CD4-positive, CD25-positive, alpha-beta regulatory T cell (primary cell): ENCODE results near the gene KCNQ1. TPM values are rescaled to one million over a fixed set of nuclear protein-coding genes. Genes with fewer than 3 reads are reported as not detected.

Experiments used
- ATAC-seq, 2 donors: fragments of 150-1000 bp; cut with Tn5 transposase; one replicate each; pipeline ENCODE4 v1.10.0; 2021; ENCODE audit warnings: low read depth in 2 of 2, moderate number of reproducible peaks in 2 of 2, moderate library complexity in 1 of 2
- DNase-seq, 3 donors: peaks; one replicate each; pipeline versions ENCODE4 v3.0.0 to v3.0.0-alpha.2; 2012 to 2022; ENCODE audit warnings: mixed read lengths in 1 of 3
- H3K27ac ChIP-seq: one replicate; pipeline ENCODE4 v1.7.0; 2013; ENCODE audit warnings: mild to moderate bottlenecking, low read length; ENCODE audit not compliant: insufficient read depth, poor library complexity, severe bottlenecking
- H3K27me3 ChIP-seq: one replicate; pipeline ENCODE4 v1.7.0; 2013; ENCODE audit warnings: low read length; ENCODE audit not compliant: control insufficient read depth, insufficient read depth
- H3K36me3 ChIP-seq: one replicate; pipeline ENCODE4 v1.7.0; 2013; ENCODE audit warnings: mild to moderate bottlenecking, low read length, moderate library complexity; ENCODE audit not compliant: control insufficient read depth, insufficient read depth
- H3K4me1 ChIP-seq: 2 replicates; pipeline ENCODE4 v1.7.0; 2013; ENCODE audit warnings: mild to moderate bottlenecking, low read length; ENCODE audit not compliant: insufficient read depth, control insufficient read depth, poor library complexity, severe bottlenecking
- H3K4me3 ChIP-seq: one replicate; pipeline ENCODE4 v1.7.0; 2013; ENCODE audit warnings: low read depth, mild to moderate bottlenecking, low read length, moderate library complexity
- H3K9me3 ChIP-seq, 2 experiments: 1 replicate in 1 of 2; 2 replicates in 1 of 2; pipeline ENCODE4 v1.7.0; 2013; ENCODE audit warnings: low read length in 2 of 2, mild to moderate bottlenecking in 1 of 2, moderate library complexity in 1 of 2; ENCODE audit not compliant: control insufficient read depth in 2 of 2
- H3K27ac Mint-ChIP-seq, 3 donors: one replicate each; pipeline ENCODE4 v1.8.0; 2020 to 2022; ENCODE audit warnings: mild to moderate bottlenecking in 3 of 3, mixed read lengths in 3 of 3, moderate library complexity in 2 of 3
- H3K27me3 Mint-ChIP-seq: one replicate; pipeline ENCODE4 v1.8.0; 2022; ENCODE audit warnings: mild to moderate bottlenecking, mixed read lengths
- H3K36me3 Mint-ChIP-seq: one replicate; pipeline ENCODE4 v1.8.0; 2020; ENCODE audit warnings: mixed read lengths
- H3K4me1 Mint-ChIP-seq, 4 donors: one replicate each; pipeline ENCODE4 v1.8.0; 2020 to 2022; ENCODE audit warnings: mixed read lengths in 4 of 4, mild to moderate bottlenecking in 1 of 4
- H3K4me3 Mint-ChIP-seq, 4 donors: one replicate each; pipeline ENCODE4 v1.8.0; 2020 to 2022; ENCODE audit warnings: mild to moderate bottlenecking in 4 of 4, mixed read lengths in 4 of 4, moderate library complexity in 3 of 4
- H3K9me3 Mint-ChIP-seq, 7 donors: one replicate each; pipeline ENCODE4 v1.8.0; 2020 to 2022; ENCODE audit warnings: mixed read lengths in 7 of 7, mild to moderate bottlenecking in 3 of 7, moderate library complexity in 2 of 7
- polyA plus RNA-seq, 4 donors: library from polyadenylated mRNA; unstranded; fragments of 300-500 nt; fragmentation: Illumina TruSeq; gene quantifications; one replicate each; pipeline ENCODE4 v1.2.3, GENCODE V29; 2021
- total RNA-seq: library from RNA; stranded (reverse); gene quantifications from one replicate; pipeline ENCODE4 v1.2.3, GENCODE V29; 2022

Gene KCNQ1
- total and polyA plus RNA-seq, 5 donors from 2014 or later = 5.5 to 13.4 (median 6.8) TPM

DNA sequence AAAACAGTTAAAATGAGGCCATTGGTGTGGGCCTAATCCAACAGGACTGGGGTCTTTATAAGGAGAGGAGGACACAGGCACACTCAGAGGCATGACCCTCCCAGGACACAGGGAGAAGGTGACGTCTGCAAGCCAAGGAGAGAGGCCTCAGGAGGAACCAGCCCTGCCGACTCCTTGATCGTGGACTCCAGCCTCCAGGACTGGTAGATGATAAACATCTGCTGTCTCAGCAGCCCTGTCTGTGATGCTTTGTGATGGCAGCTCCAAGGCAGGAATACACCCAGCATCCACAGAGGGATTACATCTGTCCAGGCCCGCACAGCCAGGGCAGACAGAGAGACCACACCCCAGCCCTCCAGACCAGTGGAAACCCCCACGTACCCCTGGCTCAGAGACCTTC is 422.3 kb downstream of the KCNQ1 start:
- peak overlapping the region in 2 of 4 donors; percentile 56 to 69 for H3K4me3 Mint-ChIP-seq
- H3K4me1 ChIP-seq = peaks cover 3% of the 10 kb centered on the region
- H3K9me3 Mint-ChIP-seq = no peaks in the 10 kb centered on the region
- H3K27ac ChIP-seq = no peak overlapping the region
- no peaks in the 10 kb centered on the region for H3K36me3 ChIP-seq
- H3K27me3 ChIP-seq = peaks cover 7% of the 10 kb centered on the region
- H3K4me1 Mint-ChIP-seq = peaks cover 0 to 12% (median 8%) of the 10 kb centered on the region in 4 donors
- peaks cover 63% of the 10 kb centered on the region for H3K27me3 Mint-ChIP-seq
- no peak for DNase-seq
- H3K9me3 ChIP-seq = no peaks in the 10 kb centered on the region
- H3K4me3 ChIP-seq = no peak overlapping the region
- no peak overlapping the region for H3K27ac Mint-ChIP-seq
- no peak for ATAC-seq
- H3K36me3 Mint-ChIP-seq = no peaks in the 10 kb centered on the region

- no peaks in the 10 kb centered on the region for H3K9me3 ChIP-seq
- H3K27me3 ChIP-seq = peaks cover 7% of the 10 kb centered on the region
- Mint-ChIP-seq H3K27ac (no peak overlapping the region), H3K9me3 (no peaks in the 10 kb centered on the region), H3K27me3 (peaks cover 63% of the 10 kb centered on the region), H3K36me3 (no peaks in the 10 kb centered on the region), H3K4me3 (peak overlapping the region in 2 of 4 donors; percentile 16 to 38), H3K4me1 (peaks cover 0 to 12% (median 8%) of the 10 kb centered on the region in 4 donors)
- DNase-seq = no peak
- no peak overlapping the region for H3K4me3 ChIP-seq
- H3K36me3 ChIP-seq = no peaks in the 10 kb centered on the region
- peaks cover 3% of the 10 kb centered on the region for H3K4me1 ChIP-seq
- no peak overlapping the region for H3K27ac ChIP-seq
- no peak for ATAC-seq
Measured at GRCh38 chr11:2867722-2868505, 423.1 kb downstream of the KCNQ1 start.

DNA sequence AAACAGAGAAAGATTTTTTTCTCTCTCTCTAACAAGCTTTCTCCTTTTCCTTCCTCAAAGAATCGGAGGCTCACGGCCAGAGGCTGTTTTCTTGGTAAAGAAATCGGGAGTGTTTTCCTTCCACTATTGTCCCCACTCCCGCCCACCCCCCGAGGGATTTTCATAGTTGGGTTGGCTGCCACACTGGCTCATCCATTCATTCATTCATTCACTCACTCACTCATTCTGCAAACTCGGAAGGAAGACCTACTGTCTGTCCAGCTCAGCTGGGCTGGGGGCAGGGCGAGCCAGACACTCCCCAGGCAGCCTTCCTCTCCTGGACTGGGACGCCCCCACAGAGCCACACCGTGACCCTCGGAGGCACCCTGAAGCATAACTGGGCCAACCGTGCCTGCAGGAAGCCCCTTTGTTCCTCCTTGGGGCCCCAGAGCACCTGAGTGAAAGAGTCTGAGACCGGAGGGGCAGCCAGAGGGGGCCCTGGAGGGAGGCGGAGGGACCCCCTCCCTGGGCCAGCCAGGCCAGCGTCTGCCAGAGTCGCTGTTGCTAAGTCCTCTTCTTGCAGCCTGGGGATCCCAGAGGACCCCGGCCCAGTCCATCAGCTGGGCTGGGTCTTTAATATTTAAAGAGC is 423.8 kb downstream of the KCNQ1 start:
- DNase-seq (no peak), ATAC-seq (no peak)
- Mint-ChIP-seq H3K27me3 (peaks cover 58% of the 10 kb centered on the region), H3K36me3 (no peaks in the 10 kb centered on the region), H3K4me3 (peak overlapping the region in 1 of 4 donors; percentile 38), H3K27ac (no peak overlapping the region), H3K9me3 (no peaks in the 10 kb centered on the region), H3K4me1 (peaks cover 0 to 12% (median 8%) of the 10 kb centered on the region in 4 donors)
- peaks cover 3% of the 10 kb centered on the region for H3K4me1 ChIP-seq
- no peaks in the 10 kb centered on the region for H3K36me3 ChIP-seq
- no peak overlapping the region for H3K27ac ChIP-seq
- H3K9me3 ChIP-seq = no peaks in the 10 kb centered on the region
- no peak overlapping the region for H3K4me3 ChIP-seq
- H3K27me3 ChIP-seq = peaks cover 6% of the 10 kb centered on the region

DNA sequence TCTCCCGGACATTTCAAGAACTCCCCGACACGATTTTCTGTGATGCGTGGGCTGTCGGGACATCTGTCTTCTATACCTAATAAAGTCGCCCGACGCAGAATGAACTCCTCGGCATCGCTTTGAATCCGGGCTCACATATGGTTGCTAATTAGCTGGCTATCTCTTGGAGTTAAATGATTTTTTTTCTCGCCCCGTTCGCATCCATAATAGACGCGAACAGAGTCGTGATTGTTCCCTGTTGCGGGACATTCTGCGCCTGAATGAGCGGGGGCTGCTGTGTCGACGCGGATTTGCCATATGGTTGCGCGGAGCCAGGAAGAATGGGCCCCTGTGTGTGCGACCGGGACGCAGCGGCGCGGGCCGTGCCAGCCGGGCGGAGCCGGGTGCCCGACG is 424.3 kb downstream of the KCNQ1 start:
- peaks cover 57% of the 10 kb centered on the region for H3K27me3 Mint-ChIP-seq
- no peaks in the 10 kb centered on the region for H3K9me3 Mint-ChIP-seq
- Histone ChIP-seq H3K4me1 (peaks cover 3% of the 10 kb centered on the region), H3K36me3 (no peaks in the 10 kb centered on the region), H3K4me3 (no peak overlapping the region), H3K27ac (no peak overlapping the region), H3K27me3 (peaks cover 6% of the 10 kb centered on the region), H3K9me3 (no peaks in the 10 kb centered on the region)
- H3K4me3 Mint-ChIP-seq = no peak overlapping the region
- no peaks in the 10 kb centered on the region for H3K36me3 Mint-ChIP-seq
- ATAC-seq (no peak), DNase-seq (no peak)
- H3K27ac Mint-ChIP-seq = no peak overlapping the region
- peaks cover 0 to 12% (median 8%) of the 10 kb centered on the region in 4 donors for H3K4me1 Mint-ChIP-seq

DNA sequence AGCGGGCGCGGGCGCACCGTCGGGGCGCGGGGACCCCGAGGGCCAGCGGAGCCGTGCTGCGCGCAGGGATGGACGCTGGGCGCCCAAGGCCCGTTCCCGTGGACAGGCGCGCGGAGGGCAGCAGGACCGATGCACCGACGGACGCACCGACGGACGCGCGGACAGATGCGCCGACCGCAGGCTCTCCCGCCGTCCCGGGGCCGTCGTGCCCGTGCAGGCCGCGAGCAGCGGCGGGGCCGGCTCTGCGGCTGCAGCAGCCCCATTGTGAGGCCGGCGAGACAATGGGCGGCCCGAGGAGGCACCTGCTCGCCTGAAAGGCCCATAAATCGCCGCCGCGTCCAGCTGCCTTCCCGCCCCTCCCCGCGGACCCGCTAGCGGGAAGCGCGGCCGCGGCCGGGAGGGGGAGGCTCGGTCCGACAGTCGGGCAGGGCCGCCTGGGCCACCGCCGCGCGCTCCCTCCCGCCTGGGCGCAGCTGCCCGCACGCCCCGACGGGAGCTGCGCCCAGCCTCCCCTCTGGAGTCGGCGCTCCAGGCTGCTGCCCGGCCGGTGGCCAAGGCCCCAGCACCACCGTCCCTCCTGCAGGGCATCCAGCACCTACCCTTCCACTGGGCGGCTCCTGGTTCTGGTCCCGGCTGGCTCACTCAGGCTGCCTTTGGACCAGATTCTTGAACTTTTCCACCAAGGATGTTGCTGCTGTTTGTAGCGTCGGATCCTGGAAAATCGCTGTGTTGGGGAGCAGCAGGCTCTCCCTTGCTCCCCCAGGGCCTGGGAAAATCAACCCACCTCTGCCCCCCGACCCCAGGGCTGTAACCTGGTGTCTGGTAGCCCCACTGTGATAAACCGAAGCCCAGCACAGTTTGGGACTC is 425.0 kb downstream of the KCNQ1 start:
- no peak overlapping the region for H3K4me3 Mint-ChIP-seq

DNA sequence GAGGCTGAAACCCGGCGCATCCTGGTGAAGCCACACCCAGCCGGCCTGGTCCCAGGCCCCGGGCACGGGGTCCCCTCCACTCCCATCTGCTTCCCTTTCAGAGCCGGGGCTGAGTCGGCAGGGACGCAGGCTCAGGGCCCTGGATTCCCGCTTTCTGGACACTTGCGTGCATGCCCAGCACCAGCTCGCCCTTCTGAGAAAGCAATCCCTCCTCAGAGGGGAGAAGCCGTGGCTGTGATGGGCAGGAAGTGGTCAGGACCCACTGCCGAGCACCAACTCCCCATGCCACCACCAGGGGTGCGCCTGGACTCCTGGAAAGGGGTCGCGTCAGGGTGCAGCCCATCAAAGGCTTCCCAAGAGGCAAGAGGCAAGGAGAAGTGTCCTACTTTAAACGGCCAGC is 425.7 kb downstream of the KCNQ1 start:
- peaks cover 46% of the 10 kb centered on the region for H3K27me3 Mint-ChIP-seq
- H3K27ac ChIP-seq = no peak overlapping the region
- peaks cover 0 to 12% (median 1%) of the 10 kb centered on the region in 4 donors for H3K4me1 Mint-ChIP-seq
- H3K27ac Mint-ChIP-seq = no peak overlapping the region
- H3K27me3 ChIP-seq = peaks cover 6% of the 10 kb centered on the region
- ATAC-seq = no peak
- H3K4me3 ChIP-seq = no peak overlapping the region
- H3K9me3 Mint-ChIP-seq = peaks cover 0 to 2% (median 0%) of the 10 kb centered on the region in 7 donors
- H3K4me1 ChIP-seq = peaks cover 3% of the 10 kb centered on the region
- no peaks in the 10 kb centered on the region for H3K36me3 Mint-ChIP-seq
- no peak overlapping the region for H3K4me3 Mint-ChIP-seq
- H3K36me3 ChIP-seq = no peaks in the 10 kb centered on the region
- no peak for DNase-seq
- no peaks in the 10 kb centered on the region for H3K9me3 ChIP-seq

More for the DNA sequence above, 425.0 kb downstream of the KCNQ1 start:
- no peak overlapping the region for H3K27ac Mint-ChIP-seq
- H3K27me3 Mint-ChIP-seq = peaks cover 52% of the 10 kb centered on the region
- peaks cover 0 to 12% (median 4%) of the 10 kb centered on the region in 4 donors for H3K4me1 Mint-ChIP-seq
- no peaks in the 10 kb centered on the region for H3K36me3 Mint-ChIP-seq
- H3K9me3 Mint-ChIP-seq = peaks cover 0 to 2% (median 0%) of the 10 kb centered on the region in 7 donors
- DNase-seq (no peak), ATAC-seq (no peak)
- Histone ChIP-seq H3K4me1 (peaks cover 3% of the 10 kb centered on the region), H3K36me3 (no peaks in the 10 kb centered on the region), H3K27me3 (peaks cover 6% of the 10 kb centered on the region), H3K4me3 (no peak overlapping the region), H3K9me3 (no peaks in the 10 kb centered on the region), H3K27ac (no peak overlapping the region)

- Mint-ChIP-seq H3K27ac (no peak overlapping the region), H3K36me3 (no peaks in the 10 kb centered on the region), H3K4me3 (peak overlapping the region in 1 of 4 donors; percentile 13), H3K27me3 (peaks cover 45% of the 10 kb centered on the region), H3K9me3 (peaks cover 0 to 4% (median 0%) of the 10 kb centered on the region in 7 donors), H3K4me1 (peaks cover 0 to 12% (median 1%) of the 10 kb centered on the region in 4 donors)
- ATAC-seq = no peak
- H3K4me3 ChIP-seq = no peak overlapping the region
- peaks cover 3% of the 10 kb centered on the region for H3K4me1 ChIP-seq
- no peaks in the 10 kb centered on the region for H3K9me3 ChIP-seq
- no peaks in the 10 kb centered on the region for H3K36me3 ChIP-seq
- no peak for DNase-seq
- peaks cover 6% of the 10 kb centered on the region for H3K27me3 ChIP-seq
- H3K27ac ChIP-seq = no peak overlapping the region
Measured at GRCh38 chr11:2870969-2871680, 426.3 kb downstream of the KCNQ1 start.
